HG03064 (cell line): ENCODE measurements around the gene ATG5.
A peak's percentile ranks its signal among the peaks of the same experiment; 100 is the strongest.

Experiments used
- ATAC-seq: cut with Tn5 transposase; IDR thresholded peaks from one replicate; pipeline ENCODE4 v1.9.1; 2021; ENCODE audit warnings: low read depth; ENCODE audit not compliant: unreplicated experiment

The ATG5 gene

DNA sequence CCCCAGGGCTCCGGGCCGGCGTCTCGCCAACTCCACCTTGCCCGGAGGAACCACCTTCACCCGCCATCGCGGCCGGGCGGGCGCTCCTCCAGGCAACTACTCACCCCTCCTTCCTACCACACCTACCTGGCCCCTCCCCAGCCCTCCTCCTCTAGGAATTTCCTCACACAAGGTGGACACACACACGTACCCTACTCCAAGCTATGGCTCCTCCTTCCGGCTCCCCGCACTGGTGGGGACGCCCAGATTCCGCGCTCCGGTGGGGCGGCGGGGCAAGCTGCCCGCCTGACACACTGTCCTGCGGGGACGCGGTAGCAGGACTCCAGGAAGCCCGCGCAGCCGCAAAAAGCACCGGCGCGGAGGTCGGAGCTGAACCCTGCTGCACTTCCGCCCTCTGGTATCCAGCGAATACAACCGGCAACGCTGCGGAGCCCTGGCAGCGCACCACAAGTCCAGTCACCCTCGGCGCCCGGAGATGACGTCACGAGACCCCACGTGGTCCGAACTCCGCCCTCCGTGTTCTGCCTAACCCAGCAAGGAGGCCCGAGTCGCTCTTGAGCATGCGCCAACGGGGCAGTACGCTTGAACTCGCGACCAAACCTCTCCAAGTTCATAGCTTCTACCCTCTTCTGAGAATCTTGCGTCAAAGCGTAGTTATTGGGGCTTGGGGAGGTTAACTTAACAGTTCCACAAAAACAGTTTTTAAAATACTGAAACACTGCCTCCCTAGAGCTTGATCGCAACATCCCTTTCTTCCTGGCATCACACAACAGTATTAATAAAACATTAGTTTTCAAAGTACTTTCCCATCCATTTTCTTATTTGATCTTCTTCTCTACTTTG is at the start of gene ATG5:
Gene ATG5 (minus strand): TSS at position 425 of the 843 bp plus-strand sequence. CDS start 9,552 bp downstream, outside the sequence.
- peak; percentile 94 for ATAC-seq

DNA sequence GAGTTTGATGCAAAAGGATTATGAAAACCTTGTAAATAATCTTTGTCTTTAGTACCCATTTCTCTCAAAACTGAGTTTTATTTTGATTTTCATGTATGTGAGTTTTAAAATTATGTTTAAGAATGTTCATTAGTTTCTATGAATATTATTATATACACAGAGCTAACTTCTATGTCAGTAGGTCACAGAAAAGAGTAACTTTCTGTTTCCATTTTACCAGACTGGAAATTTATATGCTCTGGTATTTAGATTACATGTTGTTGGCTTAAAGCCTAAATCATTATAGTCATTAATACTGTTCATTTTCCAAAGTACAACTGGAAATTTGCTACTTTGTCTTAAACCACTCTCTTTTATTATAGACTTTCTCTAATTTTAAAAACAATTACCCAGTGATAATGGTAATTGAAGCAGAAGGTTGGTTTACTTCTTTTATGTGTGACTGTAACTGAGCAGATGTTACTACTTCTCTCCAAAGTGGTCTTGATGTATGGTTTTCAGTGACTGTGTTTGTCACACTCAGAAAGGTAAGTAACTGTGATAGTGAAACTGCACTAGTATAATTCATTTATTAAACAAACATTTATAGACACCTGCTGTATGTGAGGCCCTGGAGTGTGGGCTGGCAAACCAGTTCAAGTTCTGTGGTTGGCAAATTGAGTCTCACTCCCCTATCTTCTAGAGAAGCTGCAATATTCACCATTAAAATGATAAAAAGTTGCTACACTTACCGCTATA is 48.1 kb upstream of the ATG5 start:
- ATAC-seq: no peak

DNA sequence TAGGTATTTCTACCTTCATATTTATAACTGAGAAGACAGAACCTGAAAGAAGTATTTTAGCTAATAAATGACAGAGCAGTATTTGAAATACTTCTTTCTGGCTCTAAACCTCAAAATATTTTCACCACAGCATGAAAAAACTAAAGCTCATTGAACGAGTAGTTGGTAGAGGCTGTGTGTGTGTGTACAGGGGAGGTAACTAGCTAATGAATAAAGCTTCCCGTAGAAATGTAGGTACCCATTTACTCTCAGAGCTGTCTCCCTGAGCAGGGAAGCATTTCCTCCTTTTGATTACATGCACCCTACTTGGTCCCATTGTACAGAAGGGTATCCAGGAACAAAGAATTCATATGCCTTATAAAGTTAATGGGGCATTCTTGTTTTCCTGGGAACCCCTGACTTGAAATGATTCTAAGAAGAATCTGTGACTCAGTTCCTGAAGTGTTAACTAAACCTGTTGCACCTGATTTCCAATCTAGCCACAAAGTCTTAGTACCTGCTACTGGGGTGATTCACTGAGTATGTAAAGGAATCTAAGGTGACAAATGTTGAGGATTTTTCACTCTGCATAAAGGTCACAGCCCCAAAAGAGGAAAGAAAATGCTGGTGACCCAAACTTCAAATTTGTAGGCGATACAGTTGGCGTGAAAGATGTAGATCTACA is 47.4 kb upstream of the ATG5 start:
- ATAC-seq: no peak

DNA sequence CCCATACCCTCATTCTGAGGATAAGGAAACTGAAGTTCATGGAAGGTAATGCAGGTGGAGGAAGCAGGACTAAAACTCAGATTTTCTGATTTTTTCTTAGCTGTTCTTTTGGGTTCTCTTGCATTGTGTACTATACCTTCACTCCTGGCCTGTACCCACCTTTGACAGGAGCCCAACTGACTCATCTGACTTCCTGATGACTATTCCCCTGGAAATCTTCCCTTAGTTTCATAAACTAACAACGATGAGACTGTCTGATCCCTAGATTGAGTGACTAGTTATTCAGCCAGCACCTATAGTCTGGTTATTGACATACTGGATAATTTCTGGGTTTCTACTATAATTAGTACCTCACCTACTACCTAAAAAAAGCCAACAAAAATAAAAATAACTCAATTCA is 45.1 kb upstream of the ATG5 start:
- ATAC-seq: no peak

- no peak for ATAC-seq
Measured at GRCh38 chr6:106369739-106370138, 44.2 kb upstream of the ATG5 start.

DNA sequence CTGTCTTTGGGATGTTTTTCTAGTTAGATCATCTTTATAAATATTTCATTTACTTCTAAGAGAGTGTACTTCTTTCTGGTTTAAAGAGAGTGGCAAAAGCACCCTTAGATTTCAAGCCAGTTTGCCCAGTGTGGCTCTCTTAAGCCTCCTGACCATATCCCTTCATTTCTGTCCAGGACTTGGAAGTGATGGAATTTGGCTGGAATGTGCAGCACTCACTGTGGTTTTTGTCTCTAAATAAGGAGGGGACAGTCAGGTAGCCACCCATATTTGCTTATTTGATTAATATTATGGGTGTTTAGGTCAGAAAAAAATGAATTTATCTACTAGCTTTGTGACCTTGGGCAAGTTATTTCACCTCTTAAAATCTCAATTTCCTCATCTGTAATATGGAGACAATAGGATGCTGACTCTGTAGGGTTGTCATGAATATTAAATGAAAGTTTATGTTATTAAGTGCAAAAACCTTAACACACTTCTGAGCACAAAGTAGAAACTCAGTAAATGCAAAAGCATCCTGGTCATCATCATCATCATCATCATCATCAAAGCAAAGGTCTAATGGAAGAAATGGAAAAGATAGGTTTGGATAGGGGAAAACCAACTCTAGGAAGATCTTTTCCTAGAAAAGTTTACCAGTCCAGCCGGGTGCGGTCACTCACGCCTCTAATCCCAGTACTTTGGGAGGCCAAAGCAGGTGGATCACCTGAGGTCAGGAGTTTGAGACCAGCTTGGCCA is 38.0 kb upstream of the ATG5 start:
- ATAC-seq: no peak

DNA sequence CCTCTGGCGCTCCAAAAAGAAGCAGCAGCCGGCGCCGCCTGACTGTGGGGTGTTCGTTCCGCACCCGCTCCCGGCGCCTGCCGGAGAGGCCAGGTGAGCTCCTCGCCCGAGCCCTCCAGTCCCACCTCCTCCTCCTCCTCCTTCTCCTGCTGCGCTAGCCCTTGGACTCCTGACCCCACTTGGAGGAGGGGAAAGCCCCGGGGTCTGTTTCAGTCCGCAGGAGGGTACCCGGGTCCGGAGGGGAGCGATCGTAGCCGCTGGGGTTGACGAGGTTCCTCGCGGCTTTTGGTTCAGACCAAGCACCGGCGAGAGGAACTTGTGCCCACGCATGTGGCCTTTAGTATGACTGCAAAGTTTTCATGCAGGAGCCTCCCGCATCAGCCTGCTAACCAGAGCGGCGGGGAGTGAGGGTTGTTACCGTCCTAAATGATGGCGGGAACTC is 35.5 kb upstream of the ATG5 start:
- ATAC-seq: peak; percentile 15

DNA sequence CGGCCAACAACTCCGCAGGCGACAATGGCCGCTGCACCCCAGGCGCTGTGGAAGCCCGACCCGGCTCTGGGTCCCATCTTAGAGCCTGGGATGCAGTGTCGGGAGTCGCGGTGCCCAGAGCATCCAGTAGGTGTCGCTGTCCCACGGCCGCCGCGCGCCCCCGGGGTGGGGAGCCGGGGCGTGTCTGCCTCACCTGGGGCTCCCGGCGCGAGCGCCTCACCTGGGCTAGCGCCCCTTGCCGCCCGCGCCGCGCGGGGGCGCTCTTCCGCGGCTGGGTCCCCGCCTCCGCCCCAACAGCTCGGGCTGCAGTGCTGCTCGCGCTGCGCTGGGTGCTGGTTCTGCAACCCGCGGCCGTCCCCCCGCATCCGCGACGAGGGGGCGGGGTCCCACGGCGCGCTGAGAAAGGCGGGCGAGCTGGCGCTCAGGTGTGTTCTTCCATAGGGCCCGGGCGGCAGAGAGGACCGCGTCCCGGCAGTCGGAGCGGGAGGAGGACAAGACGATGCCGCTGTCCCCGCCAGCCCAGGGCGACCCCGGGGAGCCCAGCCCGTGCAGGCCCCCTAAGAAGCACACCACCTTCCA is 34.9 kb upstream of the ATG5 start, which contains the start of gene CRYBG1:
Gene CRYBG1 (plus strand): TSS at position 308 of the 579 bp plus-strand sequence. CDS start 192 bp downstream, at position 500.
- ATAC-seq: peak; percentile 82

DNA sequence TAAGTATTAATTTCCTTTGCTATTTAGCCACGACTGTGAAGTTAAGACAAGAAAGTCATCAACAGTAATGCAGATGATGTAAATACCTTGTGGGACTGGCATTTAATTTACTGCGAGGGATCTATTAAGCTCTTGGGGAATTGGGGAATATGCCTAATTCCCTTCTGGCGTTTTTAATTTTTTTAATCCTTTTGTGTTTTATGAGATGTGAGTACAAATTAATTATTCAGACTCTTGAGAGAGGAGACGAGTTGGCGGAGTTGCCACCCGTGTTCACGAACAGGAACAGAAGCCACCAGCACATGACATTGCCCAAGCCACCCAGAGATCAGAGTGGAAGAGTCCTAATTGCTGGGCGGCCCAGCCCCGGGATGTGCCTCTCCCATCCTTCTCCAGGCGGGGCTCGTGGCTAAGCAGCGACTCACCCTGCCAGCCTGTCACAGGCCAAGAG is 34.4 kb upstream of the ATG5 start:
- ATAC-seq: no peak

- ATAC-seq: no peak
Measured at GRCh38 chr6:106356378-106356777, 30.8 kb upstream of the ATG5 start.

DNA sequence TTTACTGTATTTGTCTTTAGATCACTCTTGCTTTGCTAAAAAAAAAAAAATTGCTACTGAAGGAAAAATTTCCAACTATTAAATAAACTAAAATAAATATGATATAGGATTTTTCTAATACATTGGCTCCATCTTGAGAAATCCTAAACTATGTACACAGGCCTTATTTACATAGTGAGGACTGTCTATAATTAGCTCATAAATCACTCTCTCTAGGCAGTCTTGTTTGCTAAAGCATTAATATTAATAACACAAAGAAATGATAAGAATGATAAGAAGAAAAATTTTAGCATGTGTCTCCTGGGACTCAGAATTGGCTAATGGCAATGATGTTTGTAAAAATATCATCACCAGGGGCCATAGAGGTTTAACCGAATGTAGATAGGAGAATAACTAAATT is 21.7 kb upstream of the ATG5 start:
- no peak for ATAC-seq

GRCh38 chr6:106339334-106340029 is 13.9 kb upstream of the ATG5 start:
- ATAC-seq: peak; percentile 78

DNA sequence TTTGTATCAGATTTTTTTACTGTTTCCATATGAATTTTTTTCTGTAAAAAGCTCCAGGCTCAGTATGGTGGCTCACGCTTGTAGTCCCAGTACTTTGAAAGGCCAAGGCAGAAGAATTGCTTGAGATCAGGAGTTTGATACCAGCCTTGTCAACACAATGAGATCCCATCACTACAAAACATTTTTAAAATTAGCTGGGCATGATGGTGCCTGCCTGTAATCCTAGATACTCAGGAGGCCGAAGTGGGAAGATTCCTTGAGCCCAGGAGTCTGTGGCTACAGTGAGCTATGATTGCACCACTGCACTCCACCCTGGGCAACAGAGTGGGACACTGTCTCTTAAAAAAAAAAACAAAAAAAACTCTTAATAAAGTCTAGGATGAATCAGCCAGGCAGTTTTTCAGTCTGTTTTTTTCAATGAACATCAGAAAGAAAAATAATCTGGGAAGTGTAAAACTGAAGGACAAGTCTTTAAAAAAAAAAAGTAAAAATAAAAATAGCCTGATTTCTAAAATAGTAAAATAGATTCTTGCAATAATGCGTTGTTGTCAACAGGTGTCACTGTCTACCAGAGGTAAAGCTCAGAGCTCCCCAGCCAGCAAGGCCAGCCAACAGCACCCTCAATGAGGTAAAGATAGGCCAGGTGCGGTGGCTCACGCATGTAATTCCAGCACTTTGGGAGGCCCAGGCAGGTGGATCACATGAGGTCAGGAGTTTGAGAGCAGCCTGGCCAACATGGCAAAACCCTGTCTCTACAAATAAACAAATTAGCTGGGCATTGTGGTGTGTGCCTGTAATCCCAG is 9.3 kb upstream of the ATG5 start:
- ATAC-seq: no peak

DNA sequence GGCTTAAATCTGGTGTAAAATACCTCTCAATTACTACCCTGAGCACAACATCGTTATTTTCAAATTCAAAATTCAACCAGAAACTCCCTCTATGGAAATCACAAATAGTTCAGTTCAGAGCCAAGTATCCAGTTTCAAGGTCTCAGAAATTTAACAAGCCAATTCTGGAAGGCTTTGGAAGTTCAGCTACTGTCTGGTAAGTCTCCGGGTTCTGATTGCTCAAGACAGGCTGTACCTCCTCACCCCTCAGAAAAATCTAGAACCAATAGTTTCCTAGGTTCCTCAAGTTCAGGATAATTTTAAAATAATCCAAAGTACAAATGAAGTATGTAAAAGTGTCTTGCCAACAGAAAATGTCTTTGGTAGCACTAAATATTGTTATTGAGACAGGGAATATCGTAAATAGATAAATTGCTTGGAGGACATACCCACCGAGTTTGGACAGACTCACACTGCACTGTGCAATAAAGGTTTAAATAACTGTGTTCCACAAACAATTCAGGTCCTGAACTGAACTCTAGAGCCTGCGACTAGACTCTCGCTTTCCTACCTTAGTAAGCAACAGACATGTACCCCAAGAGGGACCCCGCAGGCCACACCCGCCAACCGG is 729 bp downstream of the ATG5 start:
- ATAC-seq: no peak

- ATAC-seq: no peak
Measured at GRCh38 chr6:106321940-106322339, 3.6 kb downstream of the ATG5 start.

DNA sequence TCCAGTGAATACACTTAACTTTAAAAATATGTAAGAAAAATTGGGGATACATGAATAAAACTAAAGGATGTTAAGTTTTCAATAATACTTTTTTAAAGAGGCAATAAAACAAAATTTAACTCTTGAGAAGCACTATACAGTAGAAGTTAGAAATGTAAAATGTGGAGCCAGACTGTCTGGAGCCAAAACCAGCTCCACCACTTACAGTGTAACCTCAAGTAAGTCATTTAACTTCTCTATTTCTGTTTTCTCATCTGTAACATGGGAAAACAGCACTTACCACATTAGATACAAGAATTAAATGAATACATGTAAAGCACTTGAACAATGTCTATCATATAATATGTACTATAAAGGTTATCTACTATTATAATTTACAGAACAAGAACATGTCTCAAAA is 6.7 kb downstream of the ATG5 start:
- no peak for ATAC-seq

- no peak for ATAC-seq
Measured at GRCh38 chr6:106318061-106318460, 7.5 kb downstream of the ATG5 start.

GRCh38 chr6:106316375-106316766 is 9.2 kb downstream of the ATG5 start:
- no peak for ATAC-seq
